Keratinocyte (primary cell): Measurements from ENCODE around the gene FRAS1. TPM values are rescaled to one million over a fixed set of nuclear protein-coding genes. Genes with fewer than 3 reads are reported as not detected.

ENCODE experiments used
- DNase-seq: peaks from one replicate; pipeline ENCODE4 v3.0.0-alpha.2; 2011; ENCODE audit warnings: low read depth, missing footprints, low spot score
- FAIRE-seq: peaks from 2 replicates; lab custom pipeline; 2011; peaks lifted over from hg19 to GRCh38; lab: Jason Lieb, UNC
- H2AFZ ChIP-seq: 2 replicates; pipeline ENCODE4 v1.6.0; 2012; ENCODE audit warnings: low read length, control low read depth, inconsistent platforms; ENCODE audit not compliant: control insufficient read depth
- H3K27ac ChIP-seq: 2 replicates; pipeline ENCODE4 v1.5.1; 2011; ENCODE audit warnings: low read length; ENCODE audit not compliant: control insufficient read depth, insufficient read depth
- H3K27me3 ChIP-seq: 3 replicates; pipeline ENCODE4 v1.6.0; 2011; ENCODE audit warnings: low read length; ENCODE audit not compliant: control insufficient read depth, insufficient read depth; ENCODE audit errors: extremely low read depth
- H3K36me3 ChIP-seq, 2 experiments: 2 replicates in 1 of 2; 3 replicates in 1 of 2; pipeline ENCODE4 v1.5.1; 2011; ENCODE audit warnings: low read length in 2 of 2, mild to moderate bottlenecking in 1 of 2; ENCODE audit not compliant: control insufficient read depth in 2 of 2, insufficient read depth in 2 of 2; ENCODE audit errors: extremely low read depth in 1 of 2
- H3K4me1 ChIP-seq: 3 replicates; pipeline ENCODE4 v1.5.1; 2011; ENCODE audit warnings: low read length; ENCODE audit not compliant: control insufficient read depth, insufficient read depth; ENCODE audit errors: extremely low read depth
- H3K4me2 ChIP-seq: 3 replicates; pipeline ENCODE4 v1.6.0; 2011; ENCODE audit warnings: low read depth, low read length; ENCODE audit not compliant: control insufficient read depth, insufficient read depth; ENCODE audit errors: extremely low read depth
- H3K4me3 ChIP-seq, 3 experiments: fragments of 200-600 bp in 1 of 3; sonication (generic) in 1 of 3; 2 replicates in 2 of 3; 3 replicates in 1 of 3; pipeline ENCODE4 v1.5.1; 2011 to 2016; ENCODE audit warnings: low read length in 3 of 3, mild to moderate bottlenecking in 3 of 3, control low read depth in 2 of 3, inconsistent platforms in 1 of 3, low read depth in 1 of 3, mixed read lengths in 1 of 3, mixed run types in 1 of 3, moderate library complexity in 1 of 3; ENCODE audit not compliant: control insufficient read depth in 2 of 3, insufficient read depth in 2 of 3; ENCODE audit errors: extremely low read depth in 1 of 3
- H3K79me2 ChIP-seq: 2 replicates; pipeline ENCODE4 v1.6.0; 2012; ENCODE audit warnings: low read length; ENCODE audit not compliant: control insufficient read depth, insufficient read depth
- H3K9ac ChIP-seq: 3 replicates; pipeline ENCODE4 v1.6.0; 2011; ENCODE audit warnings: low read length; ENCODE audit not compliant: control insufficient read depth, insufficient read depth; ENCODE audit errors: extremely low read depth
- H3K9me1 ChIP-seq: 3 replicates; pipeline ENCODE4 v1.6.0; 2011; ENCODE audit warnings: low read length; ENCODE audit not compliant: control insufficient read depth, insufficient read depth; ENCODE audit errors: extremely low read depth
- H3K9me3 ChIP-seq: 2 replicates; pipeline ENCODE4 v1.5.1; 2012; ENCODE audit warnings: low read depth, low read length; ENCODE audit not compliant: control insufficient read depth
- H4K20me1 ChIP-seq: 3 replicates; pipeline ENCODE4 v1.6.0; 2011; ENCODE audit warnings: low read length; ENCODE audit not compliant: control insufficient read depth, insufficient read depth; ENCODE audit errors: extremely low read depth
- CTCF ChIP-seq, 3 experiments: IDR thresholded peaks in 1 of 3; conservative IDR thresholded peaks in 1 of 3; optimal IDR thresholded peaks in 1 of 3; 2 replicates in 2 of 3; 3 replicates in 1 of 3; pipeline versions ENCODE3 to v1.5.1; 2011; ENCODE audit warnings: low read length in 3 of 3, mild to moderate bottlenecking in 3 of 3, moderate library complexity in 2 of 3, control low read depth in 1 of 3, inconsistent platforms in 1 of 3; ENCODE audit not compliant: insufficient read depth in 2 of 3; ENCODE audit errors: extremely low read depth in 1 of 3
- EZH2 ChIP-seq: IDR thresholded peaks from one replicate; pipeline ENCODE4 v1.6.1; 2012; ENCODE audit warnings: inconsistent platforms, mild to moderate bottlenecking, low read length, moderate library complexity
- dilution Hi-C: fragments of 300-500 bp; cut with MboI; formaldehyde crosslinking; loops from one replicate; pipeline ENCODE4 v1.7.0; 2020; ENCODE audit warnings: low sequenced_read_pairs; ENCODE audit not compliant: extremely low pct_ligation_motif_present
- polyA plus RNA-seq, 5 experiments: library from polyadenylated mRNA; depleted of rRNA in 3 of 5; stranded (reverse) in 3 of 5; stranded (forward) in 1 of 5; unstranded in 1 of 5; fragments of >200 nt; gene quantifications; 1 replicate in 1 of 5; 2 replicates in 3 of 5; 3 replicates in 1 of 5; pipeline versions ENCODE4 v1.2.1 to v1.2.3, GENCODE V29; 2011 to 2012; ENCODE audit warnings: missing spikeins in 2 of 5, low read depth in 1 of 5, low replicate concordance in 1 of 5

FRAS1 gene
- polyA plus RNA-seq, 1 donor (not counting 4 experiments of a cell fraction or from before 2014, with no cell fraction given): 3.5 TPM

DNA sequence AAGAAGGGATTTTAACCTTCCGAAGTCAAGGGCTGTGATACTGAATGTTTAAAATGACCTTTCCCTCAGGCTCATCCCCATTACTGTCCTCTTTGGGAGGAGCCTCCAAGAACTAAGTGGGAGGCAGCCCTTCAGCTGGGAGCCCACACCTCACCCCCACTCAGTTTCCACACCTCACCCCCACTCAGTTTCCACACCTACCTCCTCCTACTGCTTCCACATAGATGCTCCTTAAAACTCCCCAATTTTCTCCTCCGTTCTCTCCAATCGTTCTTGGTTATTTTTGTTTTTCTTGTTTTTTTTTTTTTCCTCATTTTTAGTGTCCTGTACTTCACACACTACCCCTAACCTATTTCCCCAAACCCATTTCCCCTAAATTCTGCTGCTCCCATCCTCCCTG, 462.8 kb downstream of the FRAS1 start:
- Histone ChIP-seq H3K9me3 (no peaks in the 10 kb centered on the region), H3K27me3 (no peaks in the 10 kb centered on the region), H3K4me2 (no peak overlapping the region), H3K4me3 (no peak overlapping the region), H3K9me1 (no peaks in the 10 kb centered on the region), H3K27ac (no peak overlapping the region), H2AFZ (no peak overlapping the region), H3K36me3 (peaks cover 0 to 3% of the 10 kb centered on the region in 2 experiments), H3K4me1 (no peaks in the 10 kb centered on the region), H3K9ac (no peak overlapping the region), H3K79me2 (no peaks in the 10 kb centered on the region), H4K20me1 (no peaks in the 10 kb centered on the region)
- DNase-seq: no peak
- no peak for FAIRE-seq
- dilution Hi-C loops: no loop called here
- TF ChIP-seq EZH2 (no peak), CTCF (optimal IDR thresholded peaks at IDR 0.05 in 1 of 3, IDR thresholded peaks at IDR 0.05 in 1 of 3, conservative IDR thresholded peaks at IDR 0.05 in 1 of 3; ENCODE audit: extremely low read depth in 1 of 3, insufficient read depth in 2 of 3, low read length in 3 of 3) (no peak)

GRCh38 chr4:78520808-78521226, 463.7 kb downstream of the FRAS1 start:
- dilution Hi-C loops: no loop called here
- Histone ChIP-seq H3K36me3 (peaks cover 0 to 1% of the 10 kb centered on the region in 2 experiments), H3K27me3 (no peaks in the 10 kb centered on the region), H2AFZ (no peak overlapping the region), H3K9ac (no peak overlapping the region), H3K4me1 (no peaks in the 10 kb centered on the region), H3K9me1 (no peaks in the 10 kb centered on the region), H3K4me2 (no peak overlapping the region), H3K79me2 (no peaks in the 10 kb centered on the region), H3K4me3 (no peak overlapping the region), H3K27ac (no peak overlapping the region), H4K20me1 (no peaks in the 10 kb centered on the region), H3K9me3 (no peaks in the 10 kb centered on the region)
- DNase-seq (no peak), FAIRE-seq (no peak)
- TF ChIP-seq CTCF (optimal IDR thresholded peaks at IDR 0.05 in 1 of 3, IDR thresholded peaks at IDR 0.05 in 1 of 3, conservative IDR thresholded peaks at IDR 0.05 in 1 of 3; ENCODE audit: extremely low read depth in 1 of 3, insufficient read depth in 2 of 3, low read length in 3 of 3): no peak
- no peak for TF ChIP-seq EZH2
